Measurements from ENCODE around the gene RAB10.
"Not testable (repeated sequence)": the region's sequence is repeated elsewhere in the genome, so short reads cannot be mapped to it uniquely, and the experiment has no call there.

Gene RAB10

DNA sequence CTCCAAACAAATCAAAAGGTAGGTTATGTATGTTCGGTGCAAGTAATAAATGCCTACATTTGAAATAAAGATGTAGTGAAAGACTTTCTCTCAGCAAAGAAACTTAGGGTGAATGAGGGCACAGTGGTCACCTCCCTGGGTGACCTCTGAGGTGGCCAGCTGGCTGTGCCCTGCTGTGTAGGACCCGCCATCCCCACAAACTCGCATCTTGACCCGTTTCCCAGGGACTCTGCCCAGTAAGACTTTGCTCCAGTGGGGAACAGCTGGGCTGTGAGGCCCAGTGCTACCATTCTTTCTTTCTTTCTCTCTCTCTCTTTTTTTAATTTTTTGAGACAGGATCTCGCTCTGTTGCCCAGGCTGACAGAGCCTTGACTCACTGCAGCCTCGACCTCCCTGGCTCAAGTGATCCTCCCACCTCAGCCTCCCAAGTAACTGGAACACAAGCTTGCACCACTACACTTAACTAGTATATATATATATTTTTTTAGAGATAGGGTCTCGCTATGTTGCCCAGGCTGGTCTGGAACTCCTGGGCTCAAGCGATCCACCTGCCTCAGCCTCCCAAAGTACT lies 130.8 kb downstream of the RAB10 start:
- Histone ChIP-seq H3K4me1 (no peaks in the 10 kb centered on the region), H3K27me3 (peaks cover 4% of the 10 kb centered on the region), H3K9ac (no peak overlapping the region), H3K27ac (no peak overlapping the region), H3K36me3 (no peaks in the 10 kb centered on the region), H3K4me3 (no peak overlapping the region), H4K20me1 (no peaks in the 10 kb centered on the region), H3K4me2 (no peak overlapping the region), H3K9me3 (no peaks in the 10 kb centered on the region)
- no peak for TF ChIP-seq Cebpa-rat (IDR thresholded peaks at IDR 0.05)

GRCh38 chr2:26165403-26165802 lies 131.5 kb downstream of the RAB10 start:
- H3K36me3 ChIP-seq, result no peaks in the 10 kb centered on the region
- no peaks in the 10 kb centered on the region for H4K20me1 ChIP-seq
- no peak overlapping the region for H3K4me3 ChIP-seq
- H3K4me1 ChIP-seq, result no peaks in the 10 kb centered on the region
- peaks cover 11% of the 10 kb centered on the region for H3K27me3 ChIP-seq
- no peak overlapping the region for H3K9ac ChIP-seq
- no peak overlapping the region for H3K4me2 ChIP-seq
- no peaks in the 10 kb centered on the region for H3K9me3 ChIP-seq
- TF ChIP-seq Cebpa-rat (IDR thresholded peaks at IDR 0.05), result no peak
- H3K27ac ChIP-seq, result no peak overlapping the region

DNA sequence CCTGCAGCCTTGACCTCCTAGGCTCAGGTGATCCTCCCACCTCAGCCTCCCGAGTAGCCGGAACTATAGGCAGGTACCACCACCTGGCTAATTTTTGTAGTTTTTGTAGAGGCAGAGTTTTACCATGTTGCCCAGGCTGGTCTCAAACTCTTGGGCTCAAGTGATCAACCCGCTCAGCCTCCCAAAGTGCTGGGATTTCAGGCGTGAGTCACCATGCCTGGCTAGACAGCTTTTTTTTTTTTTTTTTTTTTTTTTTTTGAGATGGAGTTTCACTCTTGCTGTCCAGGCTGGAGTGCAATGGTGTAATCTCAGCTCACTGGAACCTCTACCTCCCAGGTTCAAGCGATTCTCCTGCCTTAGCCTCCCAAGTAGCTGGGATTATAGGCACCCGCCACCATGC lies 132.7 kb downstream of the RAB10 start:
- not testable (repeated sequence) for H3K27ac ChIP-seq, H3K36me3 ChIP-seq, H3K4me3 ChIP-seq, H4K20me1 ChIP-seq, H3K9ac ChIP-seq, H3K4me1 ChIP-seq, H3K4me2 ChIP-seq, H3K9me3 ChIP-seq
- peaks cover 22% of the 10 kb centered on the region for H3K27me3 ChIP-seq

- Histone ChIP-seq H3K27ac (no peak overlapping the region), H3K9ac (no peak overlapping the region), H3K4me2 (no peak overlapping the region), H3K9me3 (no peaks in the 10 kb centered on the region; the same call in 1 of the 2 replicates), H3K36me3 (no peaks in the 10 kb centered on the region), H3K4me1 (no peaks in the 10 kb centered on the region), H3K27me3 (peaks cover 42% of the 10 kb centered on the region), H4K20me1 (no peaks in the 10 kb centered on the region), H3K4me3 (no peak overlapping the region)
- TF ChIP-seq Cebpa-rat (IDR thresholded peaks at IDR 0.05), result no peak
Measured at GRCh38 chr2:26168785-26169184, 134.9 kb downstream of the RAB10 start.

GRCh38 chr2:26169226-26169625 lies 135.3 kb downstream of the RAB10 start:
- H3K4me3 ChIP-seq, result no peak overlapping the region
- TF ChIP-seq Cebpa-rat (IDR thresholded peaks at IDR 0.05), result no peak
- no peak overlapping the region for H3K4me2 ChIP-seq
- no peaks in the 10 kb centered on the region for H3K4me1 ChIP-seq
- H4K20me1 ChIP-seq, result peaks cover 4% of the 10 kb centered on the region
- H3K9me3 ChIP-seq, result no peaks in the 10 kb centered on the region; the same call in 1 of the 2 replicates
- no peak overlapping the region for H3K27ac ChIP-seq
- no peaks in the 10 kb centered on the region for H3K36me3 ChIP-seq
- peaks cover 46% of the 10 kb centered on the region for H3K27me3 ChIP-seq
- no peak overlapping the region for H3K9ac ChIP-seq

DNA sequence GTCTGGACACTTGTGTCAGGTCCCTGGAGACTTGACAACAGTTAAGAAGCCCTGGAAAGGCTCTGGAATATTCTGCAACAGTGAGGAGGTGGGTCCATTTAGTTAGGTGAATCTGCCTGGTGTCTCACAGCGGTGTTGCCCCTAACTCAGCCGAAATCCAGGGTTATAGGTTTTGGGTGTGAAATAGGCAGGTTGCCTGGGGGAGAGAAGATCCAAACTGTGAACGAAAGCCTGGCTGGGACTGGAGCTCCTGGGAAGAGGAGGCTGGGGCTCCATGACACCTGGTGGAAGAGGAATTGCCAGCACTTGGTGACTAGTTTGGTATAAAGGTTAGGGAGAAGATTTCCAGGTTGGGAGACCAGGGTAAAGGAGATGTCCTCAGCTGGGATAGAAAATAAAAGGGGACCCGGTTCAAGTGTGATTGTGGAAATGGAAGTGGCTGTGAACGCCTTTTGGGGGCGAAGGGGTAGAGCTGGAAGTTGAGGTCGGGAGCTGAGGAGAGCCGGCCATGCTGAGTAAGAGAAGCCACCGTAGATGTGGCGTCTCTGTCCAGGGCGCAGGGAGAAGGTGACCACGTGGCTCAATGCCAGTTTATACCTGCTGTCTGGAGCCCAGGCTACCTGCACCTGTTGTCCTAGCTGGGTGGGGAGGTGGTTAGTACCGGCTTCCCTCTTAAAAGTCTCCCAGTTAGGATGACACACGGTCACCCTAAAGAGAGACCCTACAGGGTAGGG lies 136.0 kb downstream of the RAB10 start:
- Histone ChIP-seq H4K20me1 (peaks cover 6% of the 10 kb centered on the region), H3K4me2 (no peak overlapping the region), H3K27me3 (peaks cover 53% of the 10 kb centered on the region), H3K4me3 (no peak overlapping the region), H3K27ac (no peak overlapping the region), H3K36me3 (no peaks in the 10 kb centered on the region), H3K9ac (no peak overlapping the region), H3K9me3 (no peaks in the 10 kb centered on the region; the same call in 1 of the 2 replicates), H3K4me1 (no peaks in the 10 kb centered on the region)
- no peak for TF ChIP-seq Cebpa-rat (IDR thresholded peaks at IDR 0.05)

GRCh38 chr2:26170795-26171194 lies 136.9 kb downstream of the RAB10 start:
- TF ChIP-seq Cebpa-rat (IDR thresholded peaks at IDR 0.05), result no peak
- no peak overlapping the region for H3K4me2 ChIP-seq
- peaks cover 62% of the 10 kb centered on the region for H3K27me3 ChIP-seq

GRCh38 chr2:26172189-26172870 lies 138.4 kb downstream of the RAB10 start:
- no peak overlapping the region for H3K4me3 ChIP-seq

More at GRCh38 chr2:26170795-26171194, 136.9 kb downstream of the RAB10 start:
- H3K27ac ChIP-seq, result no peak overlapping the region
- H3K36me3 ChIP-seq, result no peaks in the 10 kb centered on the region
- no peaks in the 10 kb centered on the region; the same call in 1 of the 2 replicates for H3K9me3 ChIP-seq
- H3K9ac ChIP-seq, result no peak overlapping the region
- no peaks in the 10 kb centered on the region for H3K4me1 ChIP-seq
- no peak overlapping the region for H3K4me3 ChIP-seq
- peaks cover 12% of the 10 kb centered on the region for H4K20me1 ChIP-seq

GRCh38 chr2:26172871-26173775 lies 139.2 kb downstream of the RAB10 start, which contains the start of gene GAREM2:
Gene GAREM2, plus strand, starts transcription at chr2:26173088. Its CDS starts 133 bp downstream, at chr2:26173221.
- no peaks in the 10 kb centered on the region; the same call in 1 of the 2 replicates for H3K9me3 ChIP-seq
- peaks cover 85% of the 10 kb centered on the region for H3K27me3 ChIP-seq
- peak within 1 kb of the TSS; percentile 69 for H3K4me3 ChIP-seq
- peaks cover 13% of the 10 kb centered on the region for H4K20me1 ChIP-seq
- TF ChIP-seq Cebpa-rat (IDR thresholded peaks at IDR 0.05), result no peak
- no peak within 1 kb of the TSS for H3K27ac ChIP-seq
- H3K9ac ChIP-seq, result peak within 1 kb of the TSS; percentile 64
- H3K4me1 ChIP-seq, result no peaks in the 10 kb centered on the region
- no peaks in the 10 kb centered on the region for H3K36me3 ChIP-seq
- peak within 1 kb of the TSS; percentile 95 for H3K4me2 ChIP-seq

More at GRCh38 chr2:26172189-26172870, 138.4 kb downstream of the RAB10 start:
- no peak for TF ChIP-seq Cebpa-rat (IDR thresholded peaks at IDR 0.05)
- peaks cover 13% of the 10 kb centered on the region for H4K20me1 ChIP-seq
- H3K9me3 ChIP-seq, result no peaks in the 10 kb centered on the region; the same call in 1 of the 2 replicates
- no peaks in the 10 kb centered on the region for H3K36me3 ChIP-seq
- H3K27ac ChIP-seq, result no peak overlapping the region
- peaks cover 77% of the 10 kb centered on the region for H3K27me3 ChIP-seq
- H3K4me1 ChIP-seq, result no peaks in the 10 kb centered on the region
- H3K4me2 ChIP-seq, result no peak overlapping the region
- no peak overlapping the region for H3K9ac ChIP-seq
